ENCODE results near the gene ESRRB.

ESRRB gene

GRCh38 chr14:76491172-76491930, 115.4 kb downstream of the ESRRB start:
- DNase-seq (ENCODE audit: insufficient read length, low spot score) (no peak), FAIRE-seq (no peak)

- DNase-seq (ENCODE audit: insufficient read length, low spot score) (no peak), FAIRE-seq (no peak)
These were observed 120.0 kb downstream of the ESRRB start for GRCh38 chr14:76495983-76496382.

GRCh38 chr14:76496595-76496994, 120.7 kb downstream of the ESRRB start:
- FAIRE-seq (no peak), DNase-seq (ENCODE audit: insufficient read length, low spot score) (no peak)

- DNase-seq (ENCODE audit: insufficient read length, low spot score): no peak
- peak; percentile 11 for FAIRE-seq
These were observed 121.9 kb downstream of the ESRRB start for GRCh38 chr14:76497550-76498462.

- no peak for DNase-seq (ENCODE audit: insufficient read length, low spot score)
- FAIRE-seq: no peak
These were observed 122.6 kb downstream of the ESRRB start for GRCh38 chr14:76498463-76498935.

GRCh38 chr14:76498976-76499375, 123.0 kb downstream of the ESRRB start:
- FAIRE-seq: no peak

GRCh38 chr14:76499399-76499798, 123.5 kb downstream of the ESRRB start:
- FAIRE-seq (no peak), DNase-seq (ENCODE audit: insufficient read length, low spot score) (no peak)

More at GRCh38 chr14:76498976-76499375, 123.0 kb downstream of the ESRRB start:
- no peak for DNase-seq (ENCODE audit: insufficient read length, low spot score)

GRCh38 chr14:76500011-76500410, 124.1 kb downstream of the ESRRB start:
- no peak for FAIRE-seq

GRCh38 chr14:76500480-76500879, 124.5 kb downstream of the ESRRB start:
- DNase-seq (ENCODE audit: insufficient read length, low spot score) (no peak), FAIRE-seq (no peak)

More at GRCh38 chr14:76500011-76500410, 124.1 kb downstream of the ESRRB start:
- no peak for DNase-seq (ENCODE audit: insufficient read length, low spot score)

GRCh38 chr14:76501156-76501720, 125.3 kb downstream of the ESRRB start:
- DNase-seq (ENCODE audit: insufficient read length, low spot score) (no peak), FAIRE-seq (peak; percentile 63)

- FAIRE-seq: no peak
- no peak for DNase-seq (ENCODE audit: insufficient read length, low spot score)
These were observed 126.3 kb downstream of the ESRRB start for GRCh38 chr14:76502219-76502618.

- FAIRE-seq: peak; percentile 23
- no peak for DNase-seq (ENCODE audit: insufficient read length, low spot score)
These were observed 126.7 kb downstream of the ESRRB start for GRCh38 chr14:76502638-76503037.

GRCh38 chr14:76509311-76509710, 133.4 kb downstream of the ESRRB start:
- FAIRE-seq (no peak), DNase-seq (ENCODE audit: insufficient read length, low spot score) (no peak)

- no peak for DNase-seq (ENCODE audit: insufficient read length, low spot score)
- FAIRE-seq: no peak
These were observed 134.2 kb downstream of the ESRRB start for GRCh38 chr14:76510181-76510580.

- no peak for DNase-seq (ENCODE audit: insufficient read length, low spot score)
- no peak for FAIRE-seq
These were observed 138.5 kb downstream of the ESRRB start for GRCh38 chr14:76514213-76514998.

- DNase-seq (ENCODE audit: insufficient read length, low spot score) (no peak), FAIRE-seq (no peak)
These were observed 140.9 kb downstream of the ESRRB start for GRCh38 chr14:76516884-76517283.

- no peak for DNase-seq (ENCODE audit: insufficient read length, low spot score)
- no peak for FAIRE-seq
These were observed 142.4 kb downstream of the ESRRB start for GRCh38 chr14:76518366-76518765.

GRCh38 chr14:76525106-76525821, 149.3 kb downstream of the ESRRB start:
- FAIRE-seq (no peak), DNase-seq (ENCODE audit: insufficient read length, low spot score) (no peak)

- FAIRE-seq: no peak
- DNase-seq (ENCODE audit: insufficient read length, low spot score): no peak
These were observed 155.1 kb downstream of the ESRRB start for GRCh38 chr14:76531085-76531484.

GRCh38 chr14:76531821-76532318, 155.9 kb downstream of the ESRRB start:
- DNase-seq (ENCODE audit: insufficient read length, low spot score) (no peak), FAIRE-seq (no peak)
